ENCODE measurements around the gene GSK3A.
A peak's percentile ranks its signal among the peaks of the same experiment; 100 is the strongest.

Gene GSK3A

GRCh38 chr19:42247640-42248199 lies 5.3 kb upstream of the GSK3A start:
- DNase-seq, result no peak

GRCh38 chr19:42246922-42247639 lies 4.7 kb upstream of the GSK3A start:
- no peak for DNase-seq

- no peak for DNase-seq
Observed at GRCh38 chr19:42246143-42246921, 3.9 kb upstream of the GSK3A start.

- no peak for DNase-seq
Observed at GRCh38 chr19:42245231-42245630, 2.8 kb upstream of the GSK3A start.

- DNase-seq, result peak; percentile 85
Observed at GRCh38 chr19:42244347-42245220, 2.2 kb upstream of the GSK3A start.

- no peak for DNase-seq
Observed at GRCh38 chr19:42242069-42242511, 312 bp downstream of the GSK3A start.

- DNase-seq, result no peak
Observed at GRCh38 chr19:42241279-42241678, 1.1 kb downstream of the GSK3A start.

GRCh38 chr19:42239544-42240220 lies 2.7 kb downstream of the GSK3A start:
- DNase-seq, result no peak

GRCh38 chr19:42235181-42235580 lies 7.2 kb downstream of the GSK3A start:
- no peak for DNase-seq

- no peak for DNase-seq
Observed at GRCh38 chr19:42234364-42234763, 8.0 kb downstream of the GSK3A start.

GRCh38 chr19:42233678-42234292 lies 8.6 kb downstream of the GSK3A start:
- no peak for DNase-seq

GRCh38 chr19:42233106-42233505 lies 9.3 kb downstream of the GSK3A start:
- DNase-seq, result no peak

- no peak for DNase-seq
Observed at GRCh38 chr19:42232435-42232834, 10.0 kb downstream of the GSK3A start.

- DNase-seq, result no peak
Observed at GRCh38 chr19:42230571-42230970, 11.8 kb downstream of the GSK3A start.

GRCh38 chr19:42229855-42230351 lies 12.5 kb downstream of the GSK3A start:
- DNase-seq, result no peak

- no peak for DNase-seq
Observed at GRCh38 chr19:42229301-42229854, 13.0 kb downstream of the GSK3A start.

GRCh38 chr19:42228641-42229040 lies 13.8 kb downstream of the GSK3A start:
- DNase-seq, result no peak

GRCh38 chr19:42226886-42227285 lies 15.5 kb downstream of the GSK3A start:
- DNase-seq, result no peak

- DNase-seq, result no peak
Observed at GRCh38 chr19:42225718-42226292, 16.6 kb downstream of the GSK3A start.

GRCh38 chr19:42224940-42225717 lies 17.3 kb downstream of the GSK3A start:
- DNase-seq, result no peak
